HL-60 (cell line): ENCODE measurements around the gene APEH.

Experiments
- POLR2AphosphoS5 ChIP-seq: IDR thresholded peaks from 2 replicates; pipeline ENCODE4 v1.6.1; 2012; ENCODE audit warnings: low read depth
- TF ChIP-seq, protein P1 (sequence below): IDR thresholded peaks from one replicate; pipeline ENCODE4 v1.5.1; 2011; ENCODE audit warnings: low read length, control low read depth, inconsistent platforms; ENCODE audit not compliant: insufficient read depth

DNA sequence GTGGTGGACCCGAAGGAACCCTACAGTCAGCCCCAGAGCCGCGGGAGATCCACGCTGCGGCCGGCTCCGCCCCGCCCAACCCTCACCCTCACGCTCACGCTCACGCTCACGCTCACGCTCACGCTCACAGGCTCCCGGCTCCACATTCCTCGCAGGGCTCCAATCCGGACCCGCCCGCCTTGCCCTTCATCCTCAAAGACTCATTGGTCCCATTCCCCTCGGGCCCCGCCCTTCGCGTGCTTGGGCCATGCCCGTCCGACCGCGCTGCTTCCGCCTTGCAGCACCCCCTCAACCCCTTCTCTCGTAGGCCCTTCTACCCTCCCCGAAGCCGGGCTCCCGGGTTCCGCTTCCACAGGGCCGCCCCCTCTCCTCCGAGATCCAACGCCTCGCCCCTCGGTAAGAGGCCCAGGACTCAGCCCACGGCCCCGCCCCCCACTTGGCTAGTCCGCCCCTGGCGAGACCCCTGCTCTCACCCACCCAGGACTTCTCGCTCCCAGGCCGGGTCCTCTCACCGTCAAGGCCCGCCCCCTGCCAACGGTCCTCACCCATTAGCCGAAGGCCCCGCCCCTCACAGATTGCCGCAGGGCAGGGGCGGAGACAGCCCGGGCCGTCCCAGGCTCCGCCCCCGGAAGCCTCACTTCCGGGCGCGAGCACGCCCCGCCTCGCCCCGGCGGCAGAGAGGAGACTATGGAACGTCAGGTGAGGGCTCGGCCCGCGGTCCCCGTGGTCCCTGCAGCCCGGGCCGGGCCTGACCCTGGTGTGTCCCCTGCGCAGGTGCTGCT lies at the start of gene APEH:
- TF ChIP-seq, protein P1, sequence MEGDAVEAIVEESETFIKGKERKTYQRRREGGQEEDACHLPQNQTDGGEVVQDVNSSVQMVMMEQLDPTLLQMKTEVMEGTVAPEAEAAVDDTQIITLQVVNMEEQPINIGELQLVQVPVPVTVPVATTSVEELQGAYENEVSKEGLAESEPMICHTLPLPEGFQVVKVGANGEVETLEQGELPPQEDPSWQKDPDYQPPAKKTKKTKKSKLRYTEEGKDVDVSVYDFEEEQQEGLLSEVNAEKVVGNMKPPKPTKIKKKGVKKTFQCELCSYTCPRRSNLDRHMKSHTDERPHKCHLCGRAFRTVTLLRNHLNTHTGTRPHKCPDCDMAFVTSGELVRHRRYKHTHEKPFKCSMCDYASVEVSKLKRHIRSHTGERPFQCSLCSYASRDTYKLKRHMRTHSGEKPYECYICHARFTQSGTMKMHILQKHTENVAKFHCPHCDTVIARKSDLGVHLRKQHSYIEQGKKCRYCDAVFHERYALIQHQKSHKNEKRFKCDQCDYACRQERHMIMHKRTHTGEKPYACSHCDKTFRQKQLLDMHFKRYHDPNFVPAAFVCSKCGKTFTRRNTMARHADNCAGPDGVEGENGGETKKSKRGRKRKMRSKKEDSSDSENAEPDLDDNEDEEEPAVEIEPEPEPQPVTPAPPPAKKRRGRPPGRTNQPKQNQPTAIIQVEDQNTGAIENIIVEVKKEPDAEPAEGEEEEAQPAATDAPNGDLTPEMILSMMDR, result no peak
- peak; percentile 76; the same call in 1 of the 2 replicates for TF ChIP-seq POLR2AphosphoS5
